NOMO-1 treated with DMSO at 0.1 percent for 48 hours (cell line): ENCODE results near the gene MEN1.
A peak's percentile ranks its signal among the peaks of the same experiment; 100 is the strongest.

Experiments
- DNase-seq: peaks from one replicate; lab custom pipeline; 2025; ENCODE audit not compliant: unreplicated experiment; lab: John Stamatoyannopoulos, UW

Gene MEN1

DNA sequence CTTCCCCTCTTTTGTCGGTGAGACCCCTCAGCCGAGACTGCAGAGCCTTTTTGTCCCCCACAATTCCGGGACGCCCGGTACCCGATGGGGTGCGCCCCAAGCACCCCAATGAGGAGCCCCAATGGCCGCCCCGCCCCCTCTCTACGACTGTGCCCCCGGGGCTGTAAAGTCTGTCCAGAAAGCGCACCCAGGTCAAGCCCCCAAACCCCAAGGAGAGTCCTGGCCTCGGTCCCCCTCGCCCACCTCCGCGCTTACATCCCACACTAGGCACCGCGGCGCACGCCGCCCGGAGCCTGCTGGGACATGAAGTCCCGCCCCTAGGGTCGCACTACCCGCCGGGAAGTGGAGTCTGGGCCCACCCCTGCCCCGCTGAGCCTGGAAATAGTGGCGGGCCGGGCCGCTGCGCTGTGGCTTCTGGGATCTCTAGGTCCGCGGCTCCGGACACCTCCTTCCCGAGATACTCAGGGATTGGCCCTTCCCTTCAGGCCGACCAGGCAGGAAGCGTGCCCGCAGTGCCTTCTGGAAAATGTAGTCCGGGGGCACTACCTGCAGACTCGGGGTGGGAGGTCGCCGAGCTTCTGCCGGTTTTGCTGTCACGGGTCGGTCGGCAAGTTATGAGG, at the start of gene MEN1:
Gene MEN1, minus strand, starts transcription at position 281 of the 620 bp plus-strand sequence. CDS start 442 bp downstream, outside the sequence.
- peak; percentile 97 for DNase-seq

DNA sequence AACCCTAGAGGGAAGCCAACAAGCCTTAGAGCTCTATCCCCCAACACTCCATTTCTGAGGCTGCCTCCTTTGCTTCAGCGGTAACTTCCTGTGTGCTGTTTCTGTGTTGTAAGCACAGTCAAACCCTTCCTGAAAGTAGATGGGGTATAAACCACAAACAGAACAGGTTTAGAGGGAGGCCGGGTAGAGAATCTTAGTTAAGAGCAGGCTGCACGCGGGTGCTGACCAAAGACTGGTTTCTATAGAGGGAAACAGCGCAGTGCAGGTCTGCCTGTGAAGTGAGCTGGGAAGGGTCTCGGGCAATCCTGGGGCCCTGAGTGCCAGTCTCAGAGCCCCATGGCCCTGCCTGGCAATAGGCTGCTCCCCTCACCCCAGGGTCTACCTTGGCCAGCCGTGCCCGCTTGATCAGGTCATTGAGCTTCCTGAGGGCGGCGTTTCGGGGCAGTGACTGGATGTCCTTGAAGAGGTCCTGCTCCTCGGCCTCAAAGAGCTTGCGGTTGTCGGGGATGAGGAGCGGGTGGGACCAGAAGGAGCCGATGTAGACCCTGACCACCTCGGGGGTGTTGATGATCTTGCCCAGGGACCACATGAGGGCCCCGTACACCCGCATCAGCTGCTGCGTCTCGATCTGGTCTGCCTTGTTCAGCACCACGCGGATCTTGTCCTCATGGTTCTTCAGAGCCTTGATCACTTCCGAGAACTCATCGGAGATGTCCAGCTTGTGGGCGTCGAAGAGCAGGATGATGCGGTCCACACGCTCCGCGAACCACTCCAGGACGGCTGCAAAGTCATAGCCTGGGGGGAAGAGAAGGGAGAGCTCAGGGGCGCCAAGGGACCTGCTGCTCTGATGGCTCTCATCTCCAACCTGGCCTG, 49.4 kb upstream of the MEN1 start:
- peak; percentile 90 for DNase-seq

DNA sequence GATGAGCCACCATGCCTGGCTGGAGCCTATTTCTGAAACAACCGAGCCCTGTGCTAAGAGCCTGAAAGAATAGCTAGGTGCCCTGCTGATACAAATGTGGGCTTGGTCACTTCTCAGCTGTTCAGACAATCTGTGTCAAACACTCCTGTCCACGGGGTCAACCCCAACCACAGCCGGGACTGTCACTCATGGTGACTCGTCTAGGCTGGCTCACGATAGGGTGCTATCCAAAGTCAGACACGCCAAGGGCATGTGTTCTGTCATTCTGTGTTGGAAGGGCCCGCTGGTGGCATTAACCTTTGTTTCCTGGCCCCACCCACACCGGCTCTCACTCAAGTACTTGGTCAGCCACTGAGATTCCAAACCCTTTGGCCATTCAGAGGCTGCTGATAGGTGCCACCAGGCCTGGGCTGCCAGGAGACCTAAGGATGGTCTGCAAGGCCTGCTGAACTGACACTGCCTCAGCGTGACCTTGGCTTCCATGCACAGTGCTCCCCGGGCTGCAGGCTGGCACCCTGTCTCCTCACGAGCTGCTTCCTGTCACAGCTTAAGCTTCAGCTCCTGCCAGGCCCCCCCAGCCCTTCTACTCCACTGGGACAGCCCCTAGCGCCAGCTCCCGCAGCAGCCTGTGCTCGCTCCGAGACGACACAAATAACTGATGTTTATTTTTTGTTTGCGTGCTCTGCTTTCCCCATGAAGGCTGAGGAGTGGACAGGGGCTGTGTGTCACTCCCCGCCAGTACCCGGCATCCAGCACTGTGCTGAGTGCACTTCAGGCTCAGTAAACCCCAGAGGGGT, 48.3 kb upstream of the MEN1 start:
- DNase-seq: no peak

DNA sequence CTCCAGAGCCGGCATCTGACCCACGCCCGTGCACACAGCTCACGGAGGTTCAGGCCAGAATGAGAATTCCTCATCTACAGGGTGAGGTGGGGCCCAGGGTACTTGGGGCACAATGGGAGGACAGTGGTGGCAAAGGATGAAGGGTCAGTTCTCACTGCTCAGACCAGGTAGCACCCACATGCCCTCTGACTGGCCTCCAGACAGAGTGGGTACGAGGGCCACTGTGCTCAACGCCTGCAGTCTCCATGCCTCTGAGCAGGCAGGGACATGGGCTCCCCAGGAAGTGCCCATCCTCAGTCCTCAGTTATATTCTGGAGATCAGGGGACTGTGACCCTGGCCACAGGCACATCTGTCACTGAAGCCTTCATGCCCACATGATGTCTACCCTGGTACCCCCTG, 47.1 kb upstream of the MEN1 start:
- no peak for DNase-seq

DNA sequence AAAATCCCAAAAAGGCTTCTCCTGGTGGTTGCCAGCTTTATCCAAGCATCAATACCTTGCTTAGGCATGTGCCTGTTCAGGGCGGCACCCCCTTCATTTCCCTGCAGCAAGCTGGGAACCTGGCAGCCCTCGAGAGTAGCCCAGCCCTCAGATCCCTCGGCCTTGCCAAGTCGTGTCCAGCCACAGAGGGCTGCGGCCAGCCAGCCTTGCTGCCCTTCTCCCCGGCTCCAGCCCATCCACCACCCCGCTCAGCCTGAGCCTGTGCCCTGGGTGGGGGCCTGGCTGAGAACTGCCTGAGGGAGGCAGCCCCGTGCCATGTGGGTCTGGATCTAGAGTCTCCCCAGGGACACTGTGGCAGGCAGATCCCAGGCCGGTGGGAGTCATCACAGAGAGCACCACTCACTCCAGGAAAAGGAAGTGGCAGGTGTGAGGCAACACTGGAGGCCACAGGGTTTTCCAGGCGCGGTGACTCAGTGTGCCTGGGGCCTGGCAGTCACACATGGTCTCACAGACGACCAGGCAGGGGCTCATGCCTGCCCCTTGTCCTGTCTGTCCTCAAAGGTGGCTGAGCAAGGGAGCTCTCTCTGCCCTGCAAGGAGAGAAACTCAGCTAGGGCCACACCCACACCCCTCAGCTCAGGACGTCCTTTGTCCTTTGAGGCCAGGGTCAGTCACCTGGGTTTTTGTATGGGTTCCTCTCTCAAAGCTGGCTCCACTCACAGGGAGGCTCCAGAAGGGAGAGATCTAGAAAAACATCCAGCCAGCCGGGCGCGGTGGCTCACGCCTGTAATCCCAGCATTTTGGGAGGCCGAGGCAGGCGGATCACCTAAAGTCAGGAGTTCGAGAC, 46.3 kb upstream of the MEN1 start:
- peak; percentile 65 for DNase-seq

DNA sequence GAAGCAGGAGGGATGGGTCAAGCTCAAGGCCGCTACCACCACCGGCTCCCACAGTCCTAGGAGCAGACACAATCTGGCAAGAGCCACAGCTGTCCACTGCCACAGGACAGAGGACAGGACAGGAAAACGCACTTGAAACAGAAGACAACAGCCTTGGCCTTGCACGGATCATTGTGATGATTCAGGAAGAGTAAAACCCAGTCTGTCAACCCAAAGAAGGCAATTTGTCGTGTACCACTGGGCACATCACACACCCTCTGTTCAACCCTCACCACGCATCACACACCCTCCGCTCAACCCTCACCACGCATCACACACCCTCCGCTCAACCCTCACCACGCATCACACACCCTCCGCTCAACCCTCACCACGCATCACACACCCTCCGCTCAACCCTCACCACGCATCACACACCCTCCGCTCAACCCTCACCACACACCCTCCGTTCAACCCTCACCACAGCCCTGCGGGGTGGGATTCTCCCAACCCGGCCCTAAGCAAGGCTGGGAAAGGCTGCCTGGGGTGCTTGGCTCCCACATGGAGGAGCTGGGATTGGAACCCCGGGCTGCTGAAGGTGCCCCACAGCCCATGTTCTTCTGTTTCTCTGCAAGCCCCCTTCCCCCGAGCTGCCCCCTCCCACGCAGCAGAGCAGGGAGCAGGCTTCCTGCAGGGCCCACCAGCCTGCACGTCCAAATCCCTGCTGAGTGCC, 45.4 kb upstream of the MEN1 start:
- DNase-seq: no peak

DNA sequence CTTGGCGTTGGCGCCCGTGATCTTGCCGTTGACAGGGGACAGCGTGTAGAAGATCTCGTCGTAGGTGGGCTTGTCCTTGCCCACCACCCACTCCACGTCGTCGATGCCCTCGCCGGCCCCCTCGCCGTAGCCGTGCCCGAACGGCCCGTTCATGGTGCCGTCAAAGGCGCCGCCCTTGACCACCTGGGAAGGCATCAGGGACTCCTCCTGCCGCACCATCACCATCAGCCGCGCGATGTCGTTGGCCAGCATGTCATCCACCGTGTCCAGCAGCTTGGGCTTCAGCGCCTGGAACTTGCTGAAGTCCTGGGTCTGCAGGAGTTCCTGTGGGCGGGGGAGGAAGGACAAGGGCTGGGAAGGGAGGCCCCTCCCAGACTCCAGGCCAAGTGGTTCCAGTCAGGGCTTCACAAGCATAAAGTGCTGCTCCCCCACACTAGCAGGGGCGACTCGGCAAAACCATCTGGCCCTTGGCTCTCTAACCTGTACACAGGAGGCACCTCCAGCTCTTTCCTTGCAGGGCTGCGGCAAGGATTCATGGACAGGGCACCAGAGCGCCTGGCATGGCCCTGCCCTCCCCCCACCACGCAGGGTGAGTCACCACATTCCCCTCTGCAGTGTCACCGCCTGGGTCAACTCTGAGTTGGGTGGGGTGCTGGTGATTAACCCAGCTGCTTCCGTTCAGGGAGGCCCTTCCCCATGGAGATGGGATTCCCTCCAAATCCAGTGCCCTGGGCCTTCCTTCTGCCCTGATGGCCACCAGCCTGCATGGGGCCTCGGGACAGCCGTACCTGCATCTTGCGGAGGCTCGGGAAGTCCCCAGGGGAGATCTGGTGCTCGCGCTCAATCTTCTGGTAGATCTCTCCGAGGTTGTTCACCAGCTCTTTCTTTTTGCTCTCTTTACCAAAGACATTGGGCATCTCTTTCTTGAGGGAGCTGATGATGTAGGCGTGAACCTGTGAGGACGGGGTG, 44.5 kb upstream of the MEN1 start:
- peak; percentile 12 for DNase-seq

DNA sequence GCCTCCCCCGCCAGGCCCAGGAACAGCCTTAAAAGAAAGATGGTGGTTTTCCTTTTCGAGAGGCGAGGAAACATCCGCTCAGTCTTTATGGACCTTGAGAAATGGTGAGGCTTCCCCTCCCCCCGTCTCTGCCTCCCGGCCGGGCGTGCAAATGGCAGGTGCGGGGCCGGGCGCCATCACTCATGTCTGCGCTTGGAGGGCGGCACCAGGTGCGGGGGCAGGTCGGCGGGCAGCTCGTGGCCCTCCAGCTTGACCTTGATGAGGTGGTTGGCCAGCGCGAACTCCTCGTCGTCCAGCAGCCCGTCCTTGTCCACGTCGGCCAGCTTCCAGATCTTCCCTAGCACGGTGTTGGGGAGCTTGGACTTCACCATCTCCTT, 43.8 kb upstream of the MEN1 start:
- DNase-seq: no peak

DNA sequence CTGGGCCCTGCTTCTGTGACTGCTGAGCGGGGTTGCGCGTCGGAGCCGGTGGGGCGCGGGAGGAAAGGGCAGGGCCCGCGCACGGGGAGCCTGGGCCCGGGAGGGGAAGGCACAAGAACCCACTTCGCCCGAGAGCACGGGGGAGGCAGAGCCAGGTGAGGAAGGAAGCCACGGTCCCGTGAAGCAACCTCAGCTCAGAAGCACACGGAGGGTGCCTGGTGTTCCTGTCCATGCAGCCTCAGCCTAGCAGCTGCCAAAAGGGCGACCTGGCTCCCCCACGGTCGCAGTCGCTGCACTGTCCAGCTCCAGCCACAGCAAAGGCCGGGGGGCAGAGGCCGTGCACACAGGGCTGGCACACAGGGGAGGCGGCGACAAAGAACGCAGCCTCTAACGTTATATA, 43.4 kb upstream of the MEN1 start:
- no peak for DNase-seq

DNA sequence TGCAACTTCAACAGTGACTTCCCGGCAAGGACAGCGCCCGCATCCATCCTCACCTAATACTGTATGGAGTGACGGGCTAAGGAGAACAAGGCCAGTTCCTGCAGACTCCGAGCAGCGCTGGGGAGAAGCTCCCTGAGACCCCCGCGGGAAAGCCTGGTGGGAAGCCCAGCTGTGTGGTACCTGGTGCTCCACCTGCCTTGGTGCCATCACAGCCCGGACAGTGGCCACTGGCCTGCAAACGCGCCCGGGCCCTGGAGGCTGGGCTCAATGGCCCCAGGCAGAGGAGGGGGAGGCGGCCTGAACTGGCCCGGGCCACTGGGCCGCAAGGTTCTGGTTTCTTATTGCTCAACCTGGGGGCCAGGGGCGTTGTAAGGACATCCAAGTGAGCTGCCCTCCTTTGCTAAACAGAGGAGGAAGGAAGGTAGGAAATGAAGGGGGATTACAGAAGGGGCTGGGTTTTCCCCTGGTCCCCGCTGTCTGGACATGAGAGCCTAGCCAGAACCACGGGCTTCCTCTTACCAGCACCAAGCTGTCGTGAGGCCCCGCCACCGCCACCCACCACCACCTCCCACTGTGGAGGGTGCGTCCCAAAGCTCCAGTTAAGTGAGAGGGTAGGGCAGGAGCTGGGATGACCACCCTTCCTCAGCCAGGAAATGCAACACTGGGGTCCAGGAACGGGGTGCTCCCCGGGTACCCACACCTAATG, 42.6 kb upstream of the MEN1 start:
- no peak for DNase-seq

DNA sequence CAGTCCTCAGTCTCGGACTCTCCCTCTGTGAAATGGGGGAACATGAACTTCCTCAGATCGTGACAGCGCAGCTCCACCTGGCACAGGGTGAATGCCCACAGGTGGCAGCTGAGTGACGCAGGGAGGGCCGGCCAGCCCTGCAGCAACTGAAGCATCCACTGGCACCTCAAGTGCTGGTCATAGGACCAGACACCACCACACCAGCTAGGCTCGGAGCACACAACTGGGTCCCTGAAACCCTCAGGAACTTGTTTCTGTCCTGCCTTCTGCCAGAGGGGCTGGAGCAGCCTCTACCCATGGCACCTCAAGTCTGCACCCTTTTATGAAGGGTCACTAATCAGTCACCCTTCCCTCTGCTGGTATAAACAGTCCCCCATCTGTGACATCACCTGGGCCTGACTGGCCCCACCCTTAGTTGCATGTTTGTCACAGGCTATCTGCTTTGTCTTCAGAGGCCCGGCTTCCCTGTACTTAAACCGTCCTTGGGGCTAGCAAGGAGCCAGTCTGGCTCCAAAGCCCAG, 41.5 kb upstream of the MEN1 start:
- DNase-seq: no peak

DNA sequence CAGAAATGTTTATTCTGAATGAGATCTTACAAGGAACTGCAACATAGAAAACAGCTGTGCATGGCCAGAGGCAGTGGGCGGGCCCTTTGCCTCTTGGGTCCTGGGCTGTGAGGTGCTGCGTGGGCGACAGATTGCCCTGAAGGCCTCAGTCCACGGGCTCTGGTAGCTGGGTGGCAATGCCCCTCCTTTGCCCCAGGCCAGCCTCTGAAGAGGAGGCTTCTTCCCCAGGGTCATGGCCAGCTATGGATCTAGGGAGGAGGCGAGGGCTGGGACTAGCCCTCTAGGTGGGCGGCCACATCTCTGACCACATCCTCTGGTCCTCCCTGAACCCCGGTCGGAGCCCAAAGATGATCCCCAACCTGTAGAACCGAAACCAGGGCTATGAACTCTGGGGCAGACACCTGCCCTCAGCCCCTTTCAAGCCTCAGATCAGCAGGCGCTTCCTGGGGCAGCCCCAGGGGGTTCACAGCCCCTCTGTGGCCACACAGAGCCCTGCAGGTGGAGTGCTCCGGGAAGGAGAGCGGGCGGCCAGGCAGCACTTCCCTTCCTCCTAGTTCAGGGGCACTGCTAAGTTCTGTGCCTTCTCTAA, 40.7 kb upstream of the MEN1 start:
- no peak for DNase-seq

DNA sequence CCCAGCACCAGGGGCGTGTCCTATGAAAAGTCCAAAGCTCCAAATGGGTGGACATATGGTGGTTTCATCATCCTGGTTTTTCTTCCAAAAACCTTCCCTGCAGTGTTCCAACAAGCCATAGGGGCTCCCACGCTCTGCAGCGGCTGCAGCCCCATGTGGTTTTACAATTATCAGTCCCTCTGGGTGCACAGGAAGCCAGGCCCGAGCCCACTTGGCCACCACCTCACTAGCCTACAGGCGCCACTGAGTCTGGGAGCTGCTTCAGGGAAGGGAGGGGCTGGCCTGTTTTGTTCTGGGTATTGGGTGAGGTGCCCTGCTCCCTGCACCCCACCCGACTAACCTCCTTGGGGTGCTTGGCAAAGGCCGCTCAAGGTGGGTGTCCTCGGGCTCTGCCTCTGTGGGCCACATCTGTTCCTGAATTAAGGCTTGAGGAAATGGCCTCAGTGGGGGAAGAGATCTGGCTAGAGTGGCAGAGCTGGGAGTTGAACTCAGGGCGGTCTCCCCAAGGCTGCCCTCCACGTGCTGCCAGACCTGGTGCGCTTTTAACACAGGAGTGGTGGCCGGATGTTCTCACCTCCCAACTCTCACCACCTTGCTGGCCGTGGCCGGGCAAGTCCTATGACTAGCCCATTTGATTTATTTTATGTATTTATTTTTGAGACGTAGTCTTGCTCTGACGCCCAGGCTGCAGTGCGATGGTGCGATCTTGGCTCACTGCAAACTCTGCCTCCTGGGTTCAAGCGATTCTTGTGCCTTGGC, 39.4 kb upstream of the MEN1 start:
- DNase-seq: no peak

DNA sequence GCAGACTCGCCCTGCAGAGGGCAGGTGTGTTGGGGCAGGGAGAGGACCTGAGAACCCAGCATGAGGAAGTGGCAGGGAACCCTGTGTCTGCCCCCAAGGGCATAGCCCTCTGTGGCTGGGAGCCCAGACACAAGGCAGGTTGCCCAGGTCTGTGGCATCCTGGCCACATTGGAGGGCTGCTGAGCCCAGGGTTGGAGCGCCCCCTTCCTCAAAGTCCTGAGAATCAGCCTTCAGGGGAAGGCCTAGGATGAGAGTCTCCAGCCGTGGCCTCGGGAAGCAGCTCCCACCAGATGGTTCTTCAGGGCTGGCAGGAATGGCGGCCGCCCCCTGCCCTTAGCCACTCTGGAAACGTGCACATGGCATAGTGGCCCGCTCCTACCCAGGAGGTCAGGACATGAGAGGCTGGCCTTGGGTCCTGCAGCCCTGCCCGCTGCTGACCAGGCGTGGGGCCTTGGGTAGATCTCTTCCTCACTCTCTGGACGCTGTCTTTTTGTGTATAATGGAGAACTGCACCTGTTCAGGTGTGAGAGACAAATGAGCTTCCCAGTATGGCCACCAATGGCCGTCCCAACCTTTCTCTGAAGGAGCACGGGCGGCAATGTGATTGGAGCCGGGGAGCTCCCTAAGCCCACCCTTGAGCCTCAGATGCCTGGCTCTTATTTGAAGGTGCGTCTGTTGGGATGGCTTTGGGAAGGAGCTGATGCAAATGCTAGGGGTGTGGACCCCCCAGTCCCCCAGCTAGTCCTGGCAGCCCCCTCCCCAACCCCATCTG, 38.7 kb upstream of the MEN1 start:
- no peak for DNase-seq

DNA sequence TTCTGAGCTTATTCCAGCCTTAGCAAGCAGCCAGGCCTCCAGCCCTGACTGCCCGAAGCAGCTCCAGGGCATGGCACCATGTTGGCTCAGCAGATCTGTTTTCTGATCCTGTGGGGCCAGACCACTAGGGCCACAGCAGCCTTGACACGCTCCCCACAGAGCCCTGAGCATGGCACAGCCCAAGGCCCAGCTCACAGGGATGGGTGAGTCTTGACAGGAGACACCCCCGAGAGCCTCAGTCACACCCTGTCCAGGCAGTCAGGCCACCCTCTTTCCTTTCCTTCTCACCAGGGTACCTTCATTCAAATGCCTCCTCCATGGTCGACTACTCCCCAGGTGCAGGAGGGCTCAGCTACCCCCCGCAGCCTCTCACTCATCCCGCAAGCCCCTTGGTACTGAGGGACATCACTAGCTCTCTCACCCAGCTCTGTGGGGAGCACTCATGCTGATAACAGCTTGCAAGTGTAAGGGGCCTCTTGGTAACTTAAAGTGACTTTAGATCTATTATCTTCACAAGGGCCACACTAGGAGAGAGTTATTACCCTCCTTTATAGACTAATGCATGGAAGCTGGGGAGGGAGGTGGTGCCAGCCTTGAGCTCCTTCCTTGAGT, 38.0 kb upstream of the MEN1 start:
- no peak for DNase-seq
